Measurements from ENCODE around the gene TRAFD1.
"Not testable (repeated sequence)": the region's sequence is repeated elsewhere in the genome, so short reads cannot be mapped to it uniquely, and the experiment has no call there.

TRAFD1 gene

DNA sequence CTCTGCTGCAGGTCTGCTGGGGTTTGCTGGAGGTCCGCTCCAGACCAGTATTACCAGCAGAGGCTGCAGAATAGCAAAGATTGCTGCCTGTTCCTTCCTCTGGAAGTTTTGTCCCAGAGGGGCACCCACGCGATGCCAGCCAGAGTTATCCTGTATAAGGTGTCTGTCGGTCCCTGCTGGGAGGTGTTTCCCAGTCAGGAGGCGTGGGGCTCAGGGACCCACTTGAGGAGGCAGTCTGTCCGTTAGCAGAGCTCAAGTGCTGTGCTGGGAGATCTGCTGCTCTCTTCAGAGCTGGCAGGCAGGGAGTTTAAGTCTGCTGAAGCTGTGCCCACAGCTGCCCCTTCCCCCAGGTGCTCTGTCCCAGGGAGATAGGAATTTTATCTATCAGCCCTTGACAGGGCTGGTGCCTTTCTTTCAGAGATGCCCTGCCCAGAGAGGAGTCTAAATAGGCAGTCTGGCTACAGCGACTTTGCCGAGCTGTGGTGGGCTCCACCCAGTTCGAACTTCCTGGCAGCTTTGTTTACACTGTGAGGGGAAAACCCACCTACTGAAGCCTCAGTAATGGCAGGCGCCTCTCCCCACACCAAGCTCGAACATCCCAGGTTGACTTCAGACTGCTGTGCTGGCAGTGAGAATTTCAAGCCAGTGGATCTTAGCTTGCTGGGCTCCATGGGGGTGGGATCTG lies 33.2 kb downstream of the TRAFD1 start:
- DNase-seq (ENCODE audit: low read depth), result not testable (repeated sequence)

DNA sequence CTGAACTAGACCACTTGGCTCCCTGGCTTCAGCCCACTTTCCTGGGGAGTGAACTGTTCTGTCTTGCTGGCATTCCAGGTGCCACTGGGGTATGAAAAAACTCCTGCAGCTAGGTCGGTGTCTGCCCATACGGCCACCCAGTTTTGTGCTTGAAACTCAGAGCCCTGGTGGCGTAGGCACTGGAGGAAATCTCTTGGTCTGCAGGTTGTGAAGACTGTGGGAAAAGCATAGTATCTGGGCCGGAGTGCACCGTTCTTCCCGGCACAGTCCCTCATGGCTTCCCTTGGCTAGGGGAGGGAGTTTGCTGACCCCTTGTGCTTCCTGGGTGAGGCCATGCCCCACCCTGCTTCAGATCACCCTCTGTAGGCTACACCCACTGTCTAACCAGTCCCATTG lies 33.8 kb downstream of the TRAFD1 start:
- DNase-seq (ENCODE audit: low read depth), result no peak

DNA sequence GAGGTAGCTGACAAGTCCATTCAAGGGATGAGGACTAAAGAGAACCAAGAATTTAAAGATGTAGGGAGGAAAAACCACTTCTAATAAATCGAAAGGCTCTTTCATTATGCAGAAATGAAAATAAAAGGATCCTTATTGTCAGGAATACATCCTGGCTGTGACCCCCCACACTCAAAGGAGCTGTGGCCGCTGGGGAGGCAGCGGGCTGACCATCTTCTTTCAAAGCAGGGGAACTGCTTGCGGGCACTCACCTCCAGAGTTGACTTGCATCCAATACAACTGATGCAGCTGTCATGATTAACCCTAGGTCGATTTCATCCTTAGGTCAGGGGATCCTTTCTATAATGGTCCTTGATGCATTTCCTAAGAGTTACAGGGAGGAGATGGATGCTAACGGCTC lies 35.3 kb downstream of the TRAFD1 start:
- DNase-seq (ENCODE audit: low read depth), result no peak

DNA sequence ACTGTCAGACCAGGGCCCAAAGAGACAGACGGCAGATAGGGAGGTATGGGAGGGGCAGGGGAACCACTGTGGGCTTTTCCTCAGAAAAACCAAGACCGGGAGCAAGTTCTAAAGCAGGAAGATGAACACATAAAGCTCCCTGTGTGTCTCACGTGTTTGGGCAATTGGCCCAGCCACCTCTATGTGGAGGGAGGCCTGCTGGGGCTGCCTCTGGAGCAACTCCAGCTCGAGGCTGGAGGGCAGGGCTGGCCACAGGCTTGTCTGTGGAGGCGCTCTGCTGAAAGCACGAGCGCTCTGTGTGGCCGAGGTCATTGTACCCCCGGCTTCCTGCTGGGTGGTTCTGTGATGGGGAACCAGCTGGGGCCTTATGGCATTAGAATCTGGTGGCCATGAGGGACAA lies 36.4 kb downstream of the TRAFD1 start:
- no peak for DNase-seq (ENCODE audit: low read depth)

DNA sequence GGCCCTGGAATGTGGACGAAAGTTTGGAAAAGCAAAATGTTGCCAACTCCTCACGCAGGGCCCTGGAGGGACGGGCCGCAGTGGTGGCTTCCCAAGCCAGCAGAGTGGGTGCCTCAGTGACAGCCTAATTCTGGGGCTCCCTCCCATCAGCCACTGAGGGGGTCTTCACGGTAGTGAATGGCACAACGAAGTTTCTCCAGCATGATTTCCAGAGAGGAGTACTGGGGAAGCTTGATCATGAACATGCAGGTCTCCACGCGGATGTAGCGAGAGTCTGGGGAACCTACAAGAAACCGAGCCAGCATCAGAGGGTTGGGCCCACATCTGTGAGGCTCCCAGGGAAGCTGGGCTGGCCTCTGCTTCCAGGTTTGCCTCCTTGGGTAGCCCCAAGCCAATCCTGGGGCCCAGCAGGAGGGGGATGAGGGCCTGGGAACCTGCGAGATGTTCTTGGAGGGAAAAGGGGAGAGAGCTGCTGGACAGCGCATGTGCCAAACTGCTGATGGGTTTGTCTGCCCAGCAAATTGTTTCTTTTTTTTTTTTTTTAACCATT lies 37.0 kb downstream of the TRAFD1 start:
- no peak for DNase-seq (ENCODE audit: low read depth)

DNA sequence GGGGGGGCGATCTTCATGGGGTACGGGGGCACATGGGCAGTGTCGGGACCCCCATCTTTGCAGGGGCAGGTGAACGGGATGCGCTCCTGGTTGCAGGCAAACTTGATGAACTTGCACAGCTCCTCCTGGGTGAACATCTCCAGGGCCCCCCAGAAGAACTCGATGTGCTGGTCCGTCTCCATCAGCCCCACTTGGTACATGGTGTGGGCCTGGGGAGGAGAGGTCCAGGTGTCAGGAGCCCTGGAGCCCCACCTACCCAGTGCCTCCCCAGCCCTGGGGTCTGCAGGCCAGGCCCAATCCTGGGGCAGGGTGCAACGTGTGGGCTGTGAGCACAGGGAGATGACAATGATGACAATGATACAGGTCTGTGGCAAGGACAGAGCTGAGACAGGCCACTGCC lies 37.7 kb downstream of the TRAFD1 start:
- no peak for DNase-seq (ENCODE audit: low read depth)

DNA sequence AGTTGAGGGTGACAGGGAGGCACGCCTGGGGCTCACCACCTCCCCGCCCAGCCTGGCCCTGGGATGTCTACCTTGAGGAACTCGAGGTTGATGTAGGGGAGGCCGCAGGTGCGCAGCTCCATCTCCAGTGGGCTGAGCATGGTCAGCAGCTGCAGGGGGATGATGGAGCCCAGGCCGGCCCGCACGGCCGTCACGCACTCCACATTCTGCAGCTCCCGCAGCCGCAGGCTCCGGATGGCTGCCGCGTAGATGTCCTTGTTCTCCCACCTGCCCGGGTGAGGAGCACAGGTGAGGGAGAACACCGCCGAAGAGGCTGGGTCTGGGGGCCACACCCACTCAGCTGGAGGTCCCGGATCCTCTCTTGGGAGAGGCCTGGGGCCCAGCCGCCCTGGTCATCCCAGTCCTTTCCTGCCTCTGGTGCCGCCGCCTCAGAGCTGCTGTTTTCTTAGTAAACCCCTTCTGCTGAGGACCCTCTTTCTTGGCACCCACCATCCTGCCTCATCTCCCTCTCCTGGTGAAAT lies 38.2 kb downstream of the TRAFD1 start:
- no peak for DNase-seq (ENCODE audit: low read depth)

DNA sequence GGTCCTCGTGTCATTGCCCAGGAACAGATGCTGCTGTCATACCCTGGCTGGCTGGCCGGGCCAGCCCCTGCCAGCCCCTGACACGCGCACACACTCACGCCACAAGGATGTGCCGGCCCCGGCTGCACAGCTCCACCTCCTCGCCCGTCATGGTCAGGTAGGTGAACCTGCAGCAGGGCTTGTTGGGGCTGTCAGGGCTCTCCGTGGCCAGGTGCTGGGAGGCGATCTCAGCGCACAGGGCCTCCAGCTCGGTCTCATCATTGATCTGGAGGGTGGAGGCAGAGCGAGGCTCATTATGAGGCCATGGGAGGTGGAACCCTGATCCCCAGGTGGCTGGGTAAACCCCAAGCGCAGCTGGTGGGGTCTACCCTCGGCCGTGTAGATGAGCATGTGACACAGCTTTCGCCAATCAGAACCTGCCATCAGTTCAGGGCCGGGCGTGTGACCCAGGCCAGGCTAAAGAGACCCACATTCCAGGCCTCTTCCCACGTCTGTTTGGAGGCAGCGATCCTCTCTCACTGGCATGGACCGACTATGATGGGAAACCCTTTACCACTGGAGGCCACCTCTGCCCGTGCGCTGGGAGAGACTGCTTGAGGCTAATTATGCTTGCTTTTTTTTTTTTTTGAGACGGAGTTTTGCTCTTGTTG lies 38.8 kb downstream of the TRAFD1 start:
- no peak for DNase-seq (ENCODE audit: low read depth)

DNA sequence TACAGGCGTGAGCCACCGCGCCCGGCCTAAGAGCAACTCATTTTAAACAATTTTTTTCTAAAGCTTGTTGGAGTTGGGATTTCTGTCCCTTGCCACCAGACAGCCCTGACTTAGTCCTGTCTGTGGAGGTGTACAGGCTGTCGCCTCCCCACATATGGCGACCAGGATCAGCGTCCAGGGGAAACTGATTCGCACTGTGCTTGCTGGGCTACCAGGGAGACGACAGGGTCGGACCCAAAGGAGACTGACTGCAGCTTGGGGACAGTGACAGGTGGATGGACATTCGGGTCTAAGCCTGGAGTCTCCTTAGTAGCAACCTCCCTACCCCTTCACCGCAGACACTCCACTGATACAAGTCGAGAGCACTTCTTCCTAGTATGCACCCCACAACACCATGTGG lies 40.3 kb downstream of the TRAFD1 start:
- no peak for DNase-seq (ENCODE audit: low read depth)

DNA sequence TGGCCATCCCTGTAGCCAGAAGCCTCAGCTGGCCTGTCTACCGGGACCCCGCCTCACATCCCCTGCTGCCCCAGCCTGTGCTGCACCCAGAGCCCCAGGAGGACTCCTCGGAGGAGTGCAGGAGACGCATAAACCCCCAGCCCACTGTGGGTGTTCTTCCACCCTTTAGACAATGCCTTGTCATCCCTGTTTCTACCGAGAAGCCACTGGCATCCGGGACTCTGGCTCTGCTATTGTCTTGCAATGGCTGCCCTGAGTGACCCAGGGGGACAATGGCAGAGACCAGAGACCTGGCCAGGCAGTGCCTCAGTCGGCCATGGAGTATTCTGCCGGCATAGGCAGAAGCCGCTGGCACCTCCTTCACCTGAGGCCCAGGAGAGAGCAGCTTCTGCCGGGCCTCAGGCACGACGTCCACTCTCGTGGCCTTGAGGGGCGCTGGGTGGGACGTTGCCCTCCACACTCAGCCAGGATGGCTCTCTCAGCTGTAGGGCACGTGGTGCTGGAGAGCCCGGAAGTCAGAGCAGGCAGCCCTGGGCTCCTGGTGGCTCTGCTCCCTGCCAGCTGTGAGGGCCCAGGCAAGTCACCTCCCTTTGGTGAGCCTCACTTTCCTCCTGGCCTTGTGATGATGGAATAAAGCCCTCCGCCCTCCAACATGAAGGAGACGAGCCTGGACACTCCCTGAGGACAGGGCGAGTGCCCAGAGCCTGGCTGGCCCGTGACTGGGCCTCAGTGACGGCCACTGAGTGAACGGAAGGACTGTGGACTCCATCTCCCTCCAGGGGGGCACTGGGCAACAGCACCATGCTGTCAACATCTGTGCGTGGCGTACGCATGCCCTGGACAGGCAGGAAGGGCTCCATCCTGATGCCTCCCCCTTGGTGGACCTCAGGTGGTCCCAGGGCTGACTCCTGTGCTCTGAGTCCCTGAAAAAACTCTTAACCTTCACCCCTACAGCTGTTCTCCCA lies 41.0 kb downstream of the TRAFD1 start:
- no peak for DNase-seq (ENCODE audit: low read depth)

DNA sequence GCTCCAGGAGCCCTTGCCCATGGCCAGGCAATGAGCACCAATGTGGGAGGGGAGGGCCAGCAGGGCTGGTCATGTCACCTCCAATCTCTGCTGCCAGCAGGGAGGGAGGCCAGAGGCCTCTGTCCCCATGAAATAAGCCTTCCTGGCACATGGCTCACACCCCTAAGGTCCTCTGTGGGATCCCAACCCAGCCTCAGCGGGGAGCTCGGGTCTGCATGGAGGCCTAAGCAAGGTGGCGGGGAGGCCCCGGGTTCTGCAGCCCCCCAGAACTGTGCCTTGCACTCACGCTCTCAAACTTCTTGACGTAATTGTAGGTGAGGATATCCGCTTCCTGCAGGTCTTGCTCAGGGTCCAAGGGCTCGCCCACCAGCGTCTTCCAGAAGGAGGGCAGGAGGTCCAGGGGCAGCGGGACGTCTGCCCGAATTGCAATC lies 41.7 kb downstream of the TRAFD1 start:
- DNase-seq (ENCODE audit: low read depth), result no peak

DNA sequence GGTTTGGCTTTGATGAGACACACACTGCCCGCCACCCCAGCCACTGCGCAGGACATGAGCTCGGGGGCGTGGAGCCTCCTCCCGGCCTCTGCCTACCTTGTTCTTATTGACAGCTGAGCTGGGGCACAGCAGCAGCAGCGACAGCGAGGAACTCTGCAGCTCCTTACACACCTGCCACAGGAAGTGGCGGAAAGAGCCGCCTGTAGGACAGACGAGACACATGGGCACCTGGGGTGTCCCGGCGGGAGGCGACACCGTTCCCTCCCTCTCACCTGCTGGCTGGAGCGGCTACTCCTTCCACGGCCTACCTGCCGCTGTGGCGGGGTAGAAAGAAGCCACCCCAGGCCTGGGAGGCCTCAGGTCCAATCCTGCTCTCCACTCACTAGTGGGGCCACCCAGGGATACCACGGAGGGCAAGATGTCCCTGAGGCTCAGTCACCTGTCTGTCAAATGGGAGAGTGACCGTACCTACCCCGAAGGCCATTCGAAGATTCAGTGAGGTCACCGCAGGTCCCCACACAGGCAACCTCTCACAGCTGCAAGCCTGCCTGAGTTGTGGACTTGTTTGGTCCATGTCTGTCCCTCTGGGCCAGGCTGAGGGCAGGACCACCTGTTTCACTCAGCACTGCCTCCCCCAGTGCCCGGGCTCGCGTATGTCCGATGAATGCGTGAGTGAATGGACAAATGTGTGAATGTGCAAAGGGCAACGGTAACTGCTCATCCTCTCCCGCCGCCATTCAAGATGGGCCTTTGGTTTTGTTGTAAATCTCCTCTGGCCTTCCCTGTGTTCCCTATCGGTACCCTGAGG lies 42.6 kb downstream of the TRAFD1 start:
- no peak for DNase-seq (ENCODE audit: low read depth)

DNA sequence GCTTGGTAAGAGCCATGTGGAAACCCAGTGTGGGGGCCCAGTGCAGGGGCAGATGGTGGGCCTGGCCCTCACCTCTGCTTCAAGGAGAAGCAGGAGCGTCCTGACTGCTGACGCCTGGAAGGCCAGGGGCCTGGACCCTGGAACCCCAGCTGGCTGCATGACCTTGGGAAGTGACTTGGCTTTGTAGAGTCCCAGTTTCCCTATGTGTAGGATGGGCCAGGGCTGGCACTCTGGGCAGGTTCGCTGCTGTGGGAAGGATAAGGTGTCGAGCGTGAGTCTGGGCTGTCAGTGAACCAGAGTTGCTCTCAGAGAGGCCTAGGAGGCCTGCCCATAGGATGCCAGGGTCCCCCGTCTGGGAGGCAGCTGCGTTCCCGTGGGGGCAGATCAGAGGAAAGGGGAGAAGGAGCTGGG lies 43.2 kb downstream of the TRAFD1 start:
- no peak for DNase-seq (ENCODE audit: low read depth)

DNA sequence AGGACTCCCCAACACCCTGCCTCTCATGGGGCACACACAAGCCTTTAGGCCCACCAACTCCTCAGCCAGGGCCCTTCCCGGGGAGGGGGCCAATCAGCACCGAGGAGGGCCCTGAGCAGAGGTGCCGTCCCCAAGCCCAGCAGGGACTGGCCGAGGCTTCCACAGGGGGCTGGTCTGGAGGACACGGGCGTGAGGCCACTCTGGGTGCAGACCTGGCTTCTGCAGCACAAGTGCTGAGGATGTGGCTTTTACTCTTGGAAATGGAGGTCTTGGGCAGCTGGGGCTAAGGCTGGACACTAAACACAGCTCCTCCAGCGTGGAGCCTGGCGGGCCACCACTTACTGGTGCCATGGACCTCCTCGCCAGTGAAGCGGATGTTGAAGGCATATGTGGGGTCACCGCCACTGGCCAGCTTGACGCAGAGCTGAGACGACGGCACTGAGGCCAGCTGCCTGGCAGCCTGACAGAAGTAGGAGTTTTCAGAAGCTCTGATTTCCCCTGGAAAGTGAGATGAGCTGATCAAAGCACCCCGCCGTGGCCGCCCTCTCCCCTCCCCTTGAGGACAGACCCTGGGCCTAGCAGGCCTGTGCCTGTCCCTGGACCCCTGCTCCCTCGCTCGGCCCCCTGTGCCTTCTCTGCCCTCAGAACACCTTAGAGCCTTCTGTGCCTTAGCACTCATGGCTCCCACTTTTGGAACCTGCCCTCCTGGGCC lies 44.0 kb downstream of the TRAFD1 start:
- no peak for DNase-seq (ENCODE audit: low read depth)

DNA sequence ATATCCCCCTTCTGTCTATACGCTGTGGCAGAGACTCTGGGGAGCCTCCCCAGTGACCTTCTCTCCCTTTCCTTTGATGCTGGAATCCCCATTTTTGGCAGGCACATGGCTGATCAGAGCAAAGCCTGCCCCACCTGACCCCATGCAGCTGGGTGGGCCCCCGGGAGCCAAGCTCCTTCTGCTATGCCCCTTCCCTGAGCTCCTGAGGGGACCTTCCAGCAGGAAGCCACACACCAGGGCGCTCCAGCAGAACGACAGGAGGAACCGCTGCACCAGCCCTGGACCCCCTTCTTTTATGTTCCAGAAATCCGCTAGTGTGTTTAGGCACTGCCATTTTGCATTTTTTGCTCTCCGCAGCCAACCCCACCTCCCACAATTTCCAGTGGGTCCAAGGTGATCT lies 44.6 kb downstream of the TRAFD1 start:
- no peak for DNase-seq (ENCODE audit: low read depth)

DNA sequence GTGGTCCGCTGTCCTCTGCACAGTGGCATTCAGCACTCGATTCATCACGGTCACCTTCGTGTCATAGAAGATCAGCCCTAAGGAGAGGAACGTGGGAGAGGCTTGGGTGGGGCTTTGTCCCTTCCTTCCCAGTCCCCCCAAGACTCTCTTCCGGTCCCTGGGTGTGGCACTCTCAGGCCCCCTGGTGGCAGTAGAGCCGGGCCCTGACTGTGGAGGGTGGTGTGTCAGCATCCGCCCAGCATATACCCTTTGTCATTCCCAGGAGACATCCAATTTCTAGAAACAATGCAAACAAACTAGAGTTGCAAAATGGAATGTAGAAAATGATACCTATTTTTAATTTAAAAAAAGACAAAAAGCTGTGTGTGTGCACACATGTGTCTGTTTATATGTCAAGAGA lies 45.0 kb downstream of the TRAFD1 start:
- no peak for DNase-seq (ENCODE audit: low read depth)

DNA sequence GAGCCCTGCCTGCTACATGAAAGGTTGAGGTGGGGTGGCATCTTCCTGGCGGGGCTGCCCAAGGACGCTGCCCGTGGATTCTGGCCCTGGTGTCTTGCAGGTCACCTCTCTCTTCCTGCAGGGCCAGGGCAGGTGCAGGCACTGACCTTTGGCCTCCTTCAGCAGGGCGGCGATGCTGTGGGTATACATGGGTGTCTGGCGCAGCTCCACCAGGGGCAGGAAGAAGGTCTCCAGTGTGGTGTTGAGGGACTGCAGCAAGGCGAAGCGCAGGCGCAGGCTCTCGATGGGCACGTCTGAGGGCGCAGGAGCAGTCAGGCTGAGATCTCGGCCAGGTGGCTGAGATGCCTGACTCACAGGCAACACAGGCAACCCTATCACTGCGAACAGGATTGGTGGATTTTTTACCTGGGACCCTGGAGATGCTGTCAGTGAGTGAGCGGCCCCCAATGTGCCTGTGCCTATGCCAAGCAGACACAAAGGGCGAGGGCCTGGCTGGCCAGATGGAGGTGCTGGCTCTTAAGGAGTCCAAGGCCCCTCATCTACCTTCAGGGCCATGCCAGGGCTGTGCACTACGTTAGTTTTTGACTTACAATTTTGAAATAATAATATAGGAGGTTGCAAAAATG lies 45.7 kb downstream of the TRAFD1 start:
- no peak for DNase-seq (ENCODE audit: low read depth)

DNA sequence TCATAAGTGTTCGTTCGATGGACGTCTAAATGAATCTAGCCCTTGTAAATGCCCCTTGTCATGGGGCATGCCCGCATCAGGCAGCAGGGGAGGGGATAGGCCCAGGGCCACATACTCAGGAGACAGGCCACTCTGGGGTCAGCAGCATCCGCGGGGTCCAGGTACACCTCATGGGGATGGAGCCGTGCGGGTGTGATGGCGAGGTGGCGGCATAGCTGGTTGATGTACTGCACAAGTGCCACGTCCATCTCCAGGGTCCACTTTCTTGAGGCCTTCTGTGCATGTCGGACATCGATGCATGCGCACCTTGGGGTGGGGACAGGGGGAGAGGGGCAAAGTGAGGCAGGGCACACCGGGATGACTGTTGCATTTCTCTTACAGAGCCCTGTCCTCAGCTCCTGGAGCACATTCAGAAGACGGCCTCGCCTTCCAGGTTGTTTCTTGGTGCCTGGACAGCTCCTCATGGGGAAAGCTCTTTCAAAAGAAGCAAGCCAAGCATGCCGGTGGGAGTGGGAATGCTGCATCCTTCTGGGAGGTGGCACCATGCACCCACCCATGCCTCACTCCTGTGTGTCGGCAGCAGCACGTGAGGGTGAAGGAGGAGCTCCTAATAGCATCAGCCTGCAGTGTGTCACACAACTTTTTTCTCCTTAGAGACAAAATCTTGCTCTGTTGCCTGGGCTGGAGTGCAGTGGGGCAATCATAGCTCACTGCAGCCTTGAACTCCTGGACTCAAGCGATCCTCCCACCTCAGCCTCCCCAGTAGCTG lies 47.4 kb downstream of the TRAFD1 start:
- DNase-seq (ENCODE audit: low read depth), result no peak

DNA sequence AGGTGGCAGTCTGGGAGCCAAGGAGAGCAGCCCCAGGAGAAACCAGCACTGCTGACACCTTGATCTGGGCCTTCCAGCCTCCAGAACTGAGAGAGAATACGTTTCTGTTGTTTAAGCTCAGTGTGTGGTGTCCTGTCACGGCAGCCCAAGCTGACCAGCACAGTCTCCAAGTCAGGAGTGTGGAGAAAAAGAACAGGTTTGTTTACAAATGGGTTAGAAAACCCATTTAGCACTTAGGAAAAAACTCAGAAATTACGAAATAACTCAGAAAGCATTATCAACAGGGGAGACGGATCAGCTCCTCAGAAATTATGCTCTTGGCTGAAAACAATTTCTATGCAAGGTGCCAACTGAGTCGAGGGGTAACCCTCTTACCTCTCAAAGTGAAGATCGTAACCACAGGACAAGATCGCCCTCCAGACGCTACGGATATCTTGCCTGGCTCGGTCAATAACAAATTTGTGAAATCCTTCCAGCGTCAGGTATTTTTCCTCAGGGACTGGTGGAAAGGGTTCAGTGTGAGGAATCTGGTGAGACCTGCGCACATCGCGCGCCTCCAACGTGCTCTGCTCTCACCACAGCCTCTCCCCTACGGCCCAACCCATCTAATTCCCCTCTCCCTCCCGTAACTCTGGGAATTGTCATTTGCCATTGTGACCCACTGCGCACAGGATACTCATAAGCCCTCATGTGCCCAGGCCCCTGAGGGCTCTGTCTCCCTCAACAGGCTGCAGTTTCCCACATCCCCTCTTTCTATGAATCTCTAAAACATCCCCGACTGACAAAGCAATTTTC lies 50.2 kb downstream of the TRAFD1 start:
- peak; percentile 52 for DNase-seq (ENCODE audit: low read depth)

Measured in amniotic epithelial cell (primary cell).